Erythroblast (primary cell): ENCODE measurements around the gene TCHH.

Source experiments
- GATA1 ChIP-seq: IDR thresholded peaks from 2 replicates; pipeline ENCODE4 v1.6.1; 2011; ENCODE audit warnings: low read depth, mild to moderate bottlenecking, control low read depth, low read length, moderate library complexity
- POLR2A ChIP-seq: IDR thresholded peaks from 2 replicates; pipeline ENCODE4 v1.6.1; 2011; ENCODE audit warnings: mild to moderate bottlenecking, low read length

DNA sequence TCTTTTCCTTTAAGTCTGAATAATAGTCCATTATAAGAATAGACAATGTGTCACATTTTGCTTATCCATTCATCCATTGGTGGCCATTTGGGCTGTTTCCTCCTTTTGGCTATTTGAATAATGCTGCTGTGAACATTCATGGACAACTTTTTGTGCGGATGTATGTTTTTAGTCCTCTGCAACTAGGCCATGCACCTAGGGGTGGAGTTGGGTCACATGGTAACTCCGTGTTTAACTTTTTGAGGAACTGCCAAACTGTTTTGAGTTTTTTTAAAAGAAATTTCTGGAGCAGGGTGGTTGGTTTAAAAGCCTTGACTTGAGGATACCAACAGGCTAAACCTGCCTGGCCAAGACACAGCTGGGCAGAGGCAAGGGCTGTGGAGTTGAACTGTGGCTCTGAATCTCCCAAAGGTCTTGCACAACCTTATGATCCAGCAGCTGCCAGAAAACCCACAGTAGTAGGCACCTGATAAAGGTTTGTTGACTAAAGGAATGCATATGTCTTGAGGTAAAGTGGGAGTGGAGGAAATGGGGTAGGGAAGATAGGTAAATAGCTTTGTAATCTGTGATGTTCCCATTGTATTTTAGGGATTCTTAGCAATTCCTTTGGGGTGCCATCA, 49.4 kb upstream of the TCHH start:
- no peak for TF ChIP-seq POLR2A
- no peak for TF ChIP-seq GATA1
